Measurements from ENCODE around the gene RTL1.

DNA sequence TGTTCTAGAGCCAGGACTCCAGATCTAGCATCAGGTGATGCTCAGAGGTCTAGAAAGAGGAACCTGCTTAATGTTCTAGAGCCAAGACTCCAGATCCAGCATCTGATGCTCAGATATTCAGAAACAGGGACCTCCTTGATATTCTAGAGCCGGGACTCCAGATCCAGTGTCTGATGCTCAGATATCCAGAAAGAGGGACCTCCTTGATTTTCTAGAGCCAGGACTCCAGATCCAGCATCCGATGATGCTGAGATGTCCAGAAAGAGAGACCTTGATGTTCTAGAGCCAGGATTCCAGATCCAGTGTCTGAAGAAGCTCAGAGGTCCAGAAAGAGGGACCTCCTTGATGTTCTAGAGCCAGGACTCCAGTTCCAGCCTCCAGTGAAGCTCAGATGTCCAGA, 40.7 kb downstream of the RTL1 start:
- TF ChIP-seq, protein P1, sequence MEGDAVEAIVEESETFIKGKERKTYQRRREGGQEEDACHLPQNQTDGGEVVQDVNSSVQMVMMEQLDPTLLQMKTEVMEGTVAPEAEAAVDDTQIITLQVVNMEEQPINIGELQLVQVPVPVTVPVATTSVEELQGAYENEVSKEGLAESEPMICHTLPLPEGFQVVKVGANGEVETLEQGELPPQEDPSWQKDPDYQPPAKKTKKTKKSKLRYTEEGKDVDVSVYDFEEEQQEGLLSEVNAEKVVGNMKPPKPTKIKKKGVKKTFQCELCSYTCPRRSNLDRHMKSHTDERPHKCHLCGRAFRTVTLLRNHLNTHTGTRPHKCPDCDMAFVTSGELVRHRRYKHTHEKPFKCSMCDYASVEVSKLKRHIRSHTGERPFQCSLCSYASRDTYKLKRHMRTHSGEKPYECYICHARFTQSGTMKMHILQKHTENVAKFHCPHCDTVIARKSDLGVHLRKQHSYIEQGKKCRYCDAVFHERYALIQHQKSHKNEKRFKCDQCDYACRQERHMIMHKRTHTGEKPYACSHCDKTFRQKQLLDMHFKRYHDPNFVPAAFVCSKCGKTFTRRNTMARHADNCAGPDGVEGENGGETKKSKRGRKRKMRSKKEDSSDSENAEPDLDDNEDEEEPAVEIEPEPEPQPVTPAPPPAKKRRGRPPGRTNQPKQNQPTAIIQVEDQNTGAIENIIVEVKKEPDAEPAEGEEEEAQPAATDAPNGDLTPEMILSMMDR (IDR thresholded peaks at IDR 0.05) = no peak
- TF ChIP-seq POLR2AphosphoS5 (IDR thresholded peaks at IDR 0.05) = no peak
- no peak for TF ChIP-seq POLR2A (IDR thresholded peaks at IDR 0.05)

Data from transverse colon (tissue), 4 donors.